GM18498 (cell line): ENCODE measurements around the gene STARD8.

Experiments
- ATAC-seq: cut with Tn5 transposase; IDR thresholded peaks from one replicate; pipeline ENCODE4 v1.9.1; 2021; ENCODE audit warnings: mild to moderate bottlenecking, moderate library complexity; ENCODE audit not compliant: unreplicated experiment

STARD8 gene

GRCh38 chrX:68746988-68747387 lies 99.5 kb downstream of the STARD8 start:
- no peak for ATAC-seq

- ATAC-seq, result no peak
Observed at GRCh38 chrX:68748030-68748429, 100.6 kb downstream of the STARD8 start.

GRCh38 chrX:68749426-68749825 lies 102.0 kb downstream of the STARD8 start:
- ATAC-seq, result no peak

GRCh38 chrX:68750316-68750715 lies 102.8 kb downstream of the STARD8 start:
- no peak for ATAC-seq

- no peak for ATAC-seq
Observed at GRCh38 chrX:68751372-68751771, 103.9 kb downstream of the STARD8 start.

GRCh38 chrX:68753218-68753617 lies 105.8 kb downstream of the STARD8 start:
- ATAC-seq, result no peak

GRCh38 chrX:68754406-68754805 lies 106.9 kb downstream of the STARD8 start:
- no peak for ATAC-seq

GRCh38 chrX:68755616-68756125 lies 108.2 kb downstream of the STARD8 start:
- ATAC-seq, result no peak

- ATAC-seq, result no peak
Observed at GRCh38 chrX:68757331-68757730, 109.9 kb downstream of the STARD8 start.

- ATAC-seq, result no peak
Observed at GRCh38 chrX:68757731-68758130, 110.3 kb downstream of the STARD8 start.

- ATAC-seq, result no peak
Observed at GRCh38 chrX:68758671-68759070, 111.2 kb downstream of the STARD8 start.

- ATAC-seq, result no peak
Observed at GRCh38 chrX:68761086-68761485, 113.6 kb downstream of the STARD8 start.

- ATAC-seq, result no peak
Observed at GRCh38 chrX:68762766-68763165, 115.3 kb downstream of the STARD8 start.

GRCh38 chrX:68763481-68763880 lies 116.0 kb downstream of the STARD8 start:
- ATAC-seq, result no peak
